ENCODE data around the gene MAML1.
A peak's percentile ranks its signal among the peaks of the same experiment; 100 is the strongest.
"Not testable (repeated sequence)": the region's sequence is repeated elsewhere in the genome, so short reads cannot be mapped to it uniquely, and the experiment has no call there.

MAML1 gene

GRCh38 chr5:179781846-179782245 lies 49.2 kb downstream of the MAML1 start:
- H3K4me1 ChIP-seq: no peaks in the 10 kb centered on the region
- no peak for DNase-seq (ENCODE audit: low spot score in 2 of 2)
- no peaks in the 10 kb centered on the region for H3K27me3 ChIP-seq (ENCODE audit: low read depth)
- no peak overlapping the region for H3K4me3 ChIP-seq
- H3K9me3 ChIP-seq: no peaks in the 10 kb centered on the region
- in situ Hi-C loops (cut with MboI; ENCODE audit: low sequenced_read_pairs): no loop called here
- H3K36me3 ChIP-seq (replicated peaks): peaks cover 9% of the 10 kb centered on the region

- Histone ChIP-seq H3K36me3 (replicated peaks) (no peaks in the 10 kb centered on the region; the same call in 1 of the 2 replicates), H3K9me3 (no peaks in the 10 kb centered on the region), H3K4me1 (no peaks in the 10 kb centered on the region), H3K4me3 (no peak overlapping the region), H3K27me3 (ENCODE audit: low read depth) (no peaks in the 10 kb centered on the region)
- in situ Hi-C loops (cut with MboI; ENCODE audit: low sequenced_read_pairs): no loop called here
- no peak for DNase-seq (ENCODE audit: low spot score in 2 of 2)
These were observed 50.5 kb downstream of the MAML1 start for GRCh38 chr5:179783128-179783527.

- in situ Hi-C loops (cut with MboI; ENCODE audit: low sequenced_read_pairs): no loop called here
- DNase-seq (ENCODE audit: low spot score in 2 of 2): no peak
- Histone ChIP-seq H3K4me3 (no peak overlapping the region), H3K9me3 (no peaks in the 10 kb centered on the region), H3K4me1 (no peaks in the 10 kb centered on the region), H3K36me3 (replicated peaks) (no peaks in the 10 kb centered on the region), H3K27me3 (ENCODE audit: low read depth) (no peaks in the 10 kb centered on the region)
These were observed 54.2 kb downstream of the MAML1 start for GRCh38 chr5:179786861-179787260.

GRCh38 chr5:179788193-179788854 lies 55.7 kb downstream of the MAML1 start:
- Histone ChIP-seq H3K9me3 (no peaks in the 10 kb centered on the region), H3K27me3 (ENCODE audit: low read depth) (no peaks in the 10 kb centered on the region), H3K36me3 (replicated peaks) (no peaks in the 10 kb centered on the region), H3K4me1 (no peaks in the 10 kb centered on the region), H3K4me3 (no peak overlapping the region)
- no peak for DNase-seq (ENCODE audit: low spot score in 2 of 2)
- in situ Hi-C loops (cut with MboI; ENCODE audit: low sequenced_read_pairs): no loop called here

- H3K27me3 ChIP-seq (ENCODE audit: low read depth); H3K9me3 ChIP-seq; DNase-seq (ENCODE audit: low spot score in 2 of 2); in situ Hi-C loops (cut with MboI; ENCODE audit: low sequenced_read_pairs); H3K4me1 ChIP-seq; H3K36me3 ChIP-seq (replicated peaks); H3K4me3 ChIP-seq: not testable (repeated sequence)
These were observed 56.7 kb downstream of the MAML1 start for GRCh38 chr5:179789278-179789677.

- in situ Hi-C loops (cut with MboI; ENCODE audit: low sequenced_read_pairs): no loop called here
- no peak for DNase-seq (ENCODE audit: low spot score in 2 of 2)
- H3K4me1 ChIP-seq: peaks cover 10% of the 10 kb centered on the region
- no peaks in the 10 kb centered on the region for H3K27me3 ChIP-seq (ENCODE audit: low read depth)
- peaks cover 7% of the 10 kb centered on the region for H3K36me3 ChIP-seq (replicated peaks)
- no peak overlapping the region for H3K4me3 ChIP-seq
- no peaks in the 10 kb centered on the region for H3K9me3 ChIP-seq
These were observed 59.4 kb downstream of the MAML1 start for GRCh38 chr5:179791881-179792611.

GRCh38 chr5:179792612-179793467 lies 60.2 kb downstream of the MAML1 start:
- Histone ChIP-seq H3K9me3 (no peaks in the 10 kb centered on the region), H3K4me1 (peaks cover 10% of the 10 kb centered on the region), H3K36me3 (replicated peaks) (peaks cover 14% of the 10 kb centered on the region), H3K27me3 (ENCODE audit: low read depth) (no peaks in the 10 kb centered on the region), H3K4me3 (no peak overlapping the region)
- in situ Hi-C loops (cut with MboI; ENCODE audit: low sequenced_read_pairs): no loop called here
- DNase-seq (ENCODE audit: low spot score in 2 of 2): no peak

GRCh38 chr5:179793468-179794139 lies 61.0 kb downstream of the MAML1 start, which contains the start of gene LTC4S:
TSS of gene LTC4S (plus strand) at chr5:179793986. CDS start at chr5:179794081, 95 bp downstream.
- Histone ChIP-seq H3K4me1 (peaks cover 10% of the 10 kb centered on the region), H3K4me3 (no peak within 1 kb of the TSS), H3K9me3 (no peaks in the 10 kb centered on the region), H3K27me3 (ENCODE audit: low read depth) (no peaks in the 10 kb centered on the region), H3K36me3 (replicated peaks) (peaks cover 21% of the 10 kb centered on the region)
- in situ Hi-C loops (cut with MboI; ENCODE audit: low sequenced_read_pairs): no loop called here
- DNase-seq (ENCODE audit: low spot score in 2 of 2): no peak

GRCh38 chr5:179794171-179794570 lies 61.5 kb downstream of the MAML1 start:
- no peak overlapping the region for H3K4me3 ChIP-seq
- no peak for DNase-seq (ENCODE audit: low spot score in 2 of 2)
- H3K4me1 ChIP-seq: peaks cover 10% of the 10 kb centered on the region
- in situ Hi-C loops (cut with MboI; ENCODE audit: low sequenced_read_pairs): no loop called here
- H3K27me3 ChIP-seq (ENCODE audit: low read depth): no peaks in the 10 kb centered on the region
- H3K9me3 ChIP-seq: no peaks in the 10 kb centered on the region
- H3K36me3 ChIP-seq (replicated peaks): peaks cover 27% of the 10 kb centered on the region

GRCh38 chr5:179794575-179794974 lies 62.0 kb downstream of the MAML1 start:
- H3K4me3 ChIP-seq: no peak overlapping the region
- no peak for DNase-seq (ENCODE audit: low spot score in 2 of 2)

GRCh38 chr5:179795049-179795862 lies 62.6 kb downstream of the MAML1 start:
- peak in 1 of 2 experiments; percentile 70 for DNase-seq (ENCODE audit: low spot score in 2 of 2)
- no peaks in the 10 kb centered on the region for H3K27me3 ChIP-seq (ENCODE audit: low read depth)
- peak overlapping the region; percentile 42 for H3K4me3 ChIP-seq
- H3K36me3 ChIP-seq (replicated peaks): peaks cover 38% of the 10 kb centered on the region
- in situ Hi-C loops (cut with MboI; ENCODE audit: low sequenced_read_pairs): no loop called here
- peaks cover 10% of the 10 kb centered on the region for H3K4me1 ChIP-seq
- H3K9me3 ChIP-seq: no peaks in the 10 kb centered on the region

More at GRCh38 chr5:179794575-179794974, 62.0 kb downstream of the MAML1 start:
- H3K27me3 ChIP-seq (ENCODE audit: low read depth): no peaks in the 10 kb centered on the region
- in situ Hi-C loops (cut with MboI; ENCODE audit: low sequenced_read_pairs): no loop called here
- H3K9me3 ChIP-seq: no peaks in the 10 kb centered on the region
- peaks cover 31% of the 10 kb centered on the region for H3K36me3 ChIP-seq (replicated peaks)
- H3K4me1 ChIP-seq: peaks cover 10% of the 10 kb centered on the region

- no peaks in the 10 kb centered on the region for H3K27me3 ChIP-seq (ENCODE audit: low read depth)
- peaks cover 10% of the 10 kb centered on the region for H3K4me1 ChIP-seq
- H3K4me3 ChIP-seq: peak overlapping the region; percentile 42
- peaks cover 44% of the 10 kb centered on the region for H3K36me3 ChIP-seq (replicated peaks)
- in situ Hi-C loops (cut with MboI; ENCODE audit: low sequenced_read_pairs): no loop called here
- DNase-seq (ENCODE audit: low spot score in 2 of 2): peak; percentile 64 to 85
- H3K9me3 ChIP-seq: no peaks in the 10 kb centered on the region
These were observed 63.5 kb downstream of the MAML1 start for GRCh38 chr5:179795863-179796833.
